ENCODE results near the gene GALNT1.

GALNT1 gene

GRCh38 chr18:35728676-35729075 is 147.1 kb downstream of the GALNT1 start:
- no peak for DNase-seq

GRCh38 chr18:35729991-35730668 is 148.6 kb downstream of the GALNT1 start:
- DNase-seq, result no peak

GRCh38 chr18:35730691-35731370 is 149.3 kb downstream of the GALNT1 start:
- no peak for DNase-seq

GRCh38 chr18:35731701-35732100 is 150.2 kb downstream of the GALNT1 start:
- DNase-seq, result no peak

GRCh38 chr18:35732162-35732561 is 150.6 kb downstream of the GALNT1 start:
- DNase-seq, result no peak

- DNase-seq, result no peak
These were observed 151.1 kb downstream of the GALNT1 start for GRCh38 chr18:35732636-35733035.

- DNase-seq, result no peak
These were observed 151.9 kb downstream of the GALNT1 start for GRCh38 chr18:35733408-35733807.

GRCh38 chr18:35736696-35737095 is 155.2 kb downstream of the GALNT1 start:
- DNase-seq, result no peak

- no peak for DNase-seq
These were observed 158.2 kb downstream of the GALNT1 start for GRCh38 chr18:35739778-35740177.

- DNase-seq, result no peak
These were observed 159.1 kb downstream of the GALNT1 start for GRCh38 chr18:35740656-35741055.

- DNase-seq, result no peak
These were observed 162.4 kb downstream of the GALNT1 start for GRCh38 chr18:35743916-35744315.

- DNase-seq, result no peak
These were observed 164.3 kb downstream of the GALNT1 start for GRCh38 chr18:35745814-35746213.

- DNase-seq, result no peak
These were observed 165.3 kb downstream of the GALNT1 start for GRCh38 chr18:35746826-35747339.

- DNase-seq, result no peak
These were observed 166.4 kb downstream of the GALNT1 start for GRCh38 chr18:35747894-35748472.

GRCh38 chr18:35749701-35750100 is 168.2 kb downstream of the GALNT1 start:
- no peak for DNase-seq

GRCh38 chr18:35750929-35751328 is 169.4 kb downstream of the GALNT1 start:
- DNase-seq, result no peak

GRCh38 chr18:35753306-35753910 is 171.9 kb downstream of the GALNT1 start:
- no peak for DNase-seq

GRCh38 chr18:35754464-35754863 is 172.9 kb downstream of the GALNT1 start:
- DNase-seq, result no peak

- no peak for DNase-seq
These were observed 173.8 kb downstream of the GALNT1 start for GRCh38 chr18:35755369-35755768.

- peak; percentile 52 to 82 for DNase-seq
These were observed 175.1 kb downstream of the GALNT1 start for GRCh38 chr18:35756506-35757117.
